GM10847 (cell line): ENCODE data around the gene SUSD6.

ENCODE experiments used
- POLR2A ChIP-seq: IDR thresholded peaks from 2 replicates; pipeline ENCODE4 v1.6.1; 2011; ENCODE audit not compliant: insufficient read length; ENCODE audit errors: extremely low read depth

Gene SUSD6

DNA sequence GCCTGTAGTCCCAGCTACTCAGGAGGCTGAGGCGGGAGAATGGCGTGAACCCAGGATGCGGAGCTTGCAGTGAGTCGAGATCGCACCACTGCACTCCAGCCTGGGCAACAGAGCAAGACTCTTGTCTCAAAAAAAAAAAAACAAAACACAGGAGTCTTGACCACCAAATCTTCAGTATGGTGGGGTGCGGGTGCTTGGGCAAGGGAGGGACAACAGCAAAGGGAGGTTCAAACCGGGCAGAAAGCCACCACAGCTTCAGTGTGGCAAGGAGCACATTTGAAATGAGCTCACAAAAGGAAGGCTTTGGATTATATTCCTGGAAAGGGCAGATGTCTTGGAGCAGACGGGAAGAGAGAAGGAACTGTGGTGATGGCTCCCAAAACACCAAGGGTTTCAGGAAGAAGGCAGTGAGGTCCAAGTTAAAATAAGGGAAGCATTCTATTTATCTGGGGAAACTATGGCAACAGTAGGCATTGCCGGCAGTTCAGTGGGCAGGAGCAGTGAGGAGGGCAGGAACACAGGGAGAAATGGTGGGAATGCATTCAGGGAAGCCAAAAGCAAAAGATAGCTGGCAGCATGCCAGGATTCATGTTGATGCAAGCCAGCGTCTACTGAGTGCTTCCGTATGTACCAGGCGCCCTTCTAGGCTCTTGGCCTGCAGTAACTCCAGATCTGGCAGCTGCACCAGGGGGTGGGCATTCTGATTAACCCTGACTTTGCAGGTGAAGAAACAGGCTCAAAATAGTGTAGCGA lies 104.5 kb downstream of the SUSD6 start:
- no peak for TF ChIP-seq POLR2A

DNA sequence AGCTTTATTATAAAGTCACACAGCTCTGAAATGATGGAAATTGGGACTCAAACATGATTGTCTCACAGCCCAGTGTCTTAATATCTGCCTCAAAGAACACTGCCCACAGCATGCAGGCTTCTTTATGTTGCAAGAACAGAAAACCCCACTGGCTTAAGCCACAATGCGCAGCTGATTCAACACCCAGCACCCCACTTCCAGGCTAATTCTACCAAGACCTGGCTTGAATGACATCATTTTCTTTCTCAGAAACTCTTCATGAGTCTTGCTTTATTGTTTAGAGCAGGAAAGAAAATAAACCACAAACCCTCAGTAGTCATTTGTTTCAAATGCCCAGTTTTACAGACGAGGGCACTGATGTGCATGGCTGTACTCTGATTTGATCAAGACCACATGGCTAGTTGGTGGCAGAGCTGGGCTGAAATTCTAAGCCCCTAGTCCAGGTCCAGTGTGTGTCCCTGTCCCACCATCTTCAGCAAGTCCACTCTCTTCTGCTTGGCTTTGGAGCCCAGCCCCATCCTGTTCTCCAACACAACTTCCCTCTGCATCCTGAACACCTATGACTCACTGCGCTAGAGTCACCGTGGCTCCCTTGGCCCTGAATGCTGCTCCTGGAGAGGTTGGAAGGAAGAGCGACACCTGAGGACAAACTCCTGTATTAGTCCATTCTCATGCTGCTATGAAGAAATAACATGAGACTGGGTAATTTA lies 105.2 kb downstream of the SUSD6 start:
- TF ChIP-seq POLR2A, result no peak

DNA sequence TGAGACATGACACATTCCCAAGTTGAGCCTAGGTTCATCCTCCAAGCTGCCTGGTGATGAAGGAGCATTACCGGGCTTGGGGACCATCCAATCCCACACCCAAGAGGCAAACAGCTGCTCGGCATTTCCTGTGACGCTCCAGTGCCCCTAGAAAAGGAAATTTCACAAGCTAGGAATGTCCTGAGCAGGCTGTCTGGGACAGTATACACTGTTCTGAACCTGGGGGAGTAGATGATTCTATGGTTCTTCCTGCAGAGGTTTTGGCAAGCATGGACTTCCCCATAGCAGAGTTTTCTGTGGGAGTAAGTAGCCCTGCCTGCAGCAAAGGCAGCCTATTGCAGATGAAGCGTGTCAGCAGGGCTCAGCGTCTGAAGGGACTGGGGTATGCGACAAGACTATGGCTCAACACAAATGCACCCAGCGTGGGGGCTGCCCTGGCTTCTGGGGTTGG lies 108.1 kb downstream of the SUSD6 start:
- no peak for TF ChIP-seq POLR2A

DNA sequence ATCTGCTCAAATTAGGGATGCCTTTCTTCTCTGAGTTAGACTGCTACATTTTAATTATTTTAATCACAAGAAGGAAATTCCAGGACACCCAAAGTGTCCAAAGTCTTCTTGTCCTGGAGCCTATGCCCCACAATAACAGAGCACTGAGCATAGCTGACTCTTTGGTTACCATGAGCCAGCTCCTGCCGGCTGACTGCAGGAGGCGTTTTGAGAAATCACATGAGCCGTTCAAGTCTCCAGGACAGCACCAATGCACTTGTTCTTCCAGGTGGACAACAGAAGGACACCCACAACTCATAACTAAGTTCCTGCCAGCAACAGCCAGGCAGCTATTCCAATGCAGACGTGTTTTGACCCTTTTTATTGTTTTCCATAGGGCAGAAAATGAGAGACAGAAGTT lies 109.5 kb downstream of the SUSD6 start:
- no peak for TF ChIP-seq POLR2A

DNA sequence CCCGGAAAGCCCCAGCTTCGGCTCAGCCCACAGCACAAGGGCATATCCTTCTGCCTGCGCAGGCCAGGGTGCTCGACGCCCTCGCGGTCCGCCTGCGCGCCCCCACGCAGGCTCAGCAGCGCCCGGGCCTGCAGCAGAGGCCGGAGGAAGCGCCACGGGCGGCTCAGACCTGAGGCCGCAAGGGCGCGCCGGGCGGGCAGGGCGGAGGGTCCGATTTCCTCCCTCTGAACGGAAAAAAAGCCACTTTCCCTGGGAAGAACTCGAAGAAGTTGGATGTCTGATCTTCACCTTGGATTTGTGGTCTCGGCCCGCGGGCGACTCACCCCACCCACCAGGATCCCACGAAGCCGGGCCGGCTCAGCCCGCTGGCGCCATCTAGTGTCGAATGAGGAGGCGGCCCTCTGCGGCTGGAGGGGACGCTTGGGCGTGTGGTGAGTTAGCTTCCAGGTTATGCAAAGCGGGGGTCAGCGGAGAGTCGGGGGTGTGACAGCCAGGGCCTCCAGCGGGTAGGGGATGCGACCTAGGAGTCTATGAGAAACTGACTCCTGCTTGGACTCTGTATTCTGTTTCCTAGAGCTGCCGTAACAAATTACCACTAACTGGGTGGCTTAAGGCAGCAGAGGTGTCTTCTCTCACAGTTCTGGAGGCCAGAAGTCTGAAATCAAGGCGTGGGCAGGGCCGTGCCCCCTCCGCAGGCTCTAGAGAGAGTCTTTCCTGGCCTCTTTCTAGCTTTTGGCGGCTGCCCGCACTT lies 115.5 kb downstream of the SUSD6 start:
- TF ChIP-seq POLR2A, result no peak

DNA sequence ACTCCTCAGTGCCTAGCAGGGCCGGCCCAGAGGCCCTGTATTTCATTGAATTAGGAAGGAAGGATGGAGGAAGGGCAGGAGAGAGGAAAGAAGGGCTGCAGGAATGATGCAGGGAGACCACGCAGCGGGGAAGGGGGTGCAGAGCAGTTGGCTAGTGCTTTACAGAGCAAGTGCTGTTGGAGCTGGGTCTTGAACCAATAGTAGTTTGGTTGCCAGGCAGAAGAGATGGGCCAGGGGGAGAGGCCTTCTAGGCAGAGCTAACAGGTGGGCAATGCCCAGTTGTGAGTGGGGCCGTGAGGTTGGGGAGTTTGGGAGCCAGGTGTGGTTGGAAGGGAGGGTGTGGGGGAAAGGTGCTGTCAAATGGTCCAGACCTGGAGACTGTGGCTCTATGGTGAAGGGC lies 116.5 kb downstream of the SUSD6 start:
- no peak for TF ChIP-seq POLR2A

DNA sequence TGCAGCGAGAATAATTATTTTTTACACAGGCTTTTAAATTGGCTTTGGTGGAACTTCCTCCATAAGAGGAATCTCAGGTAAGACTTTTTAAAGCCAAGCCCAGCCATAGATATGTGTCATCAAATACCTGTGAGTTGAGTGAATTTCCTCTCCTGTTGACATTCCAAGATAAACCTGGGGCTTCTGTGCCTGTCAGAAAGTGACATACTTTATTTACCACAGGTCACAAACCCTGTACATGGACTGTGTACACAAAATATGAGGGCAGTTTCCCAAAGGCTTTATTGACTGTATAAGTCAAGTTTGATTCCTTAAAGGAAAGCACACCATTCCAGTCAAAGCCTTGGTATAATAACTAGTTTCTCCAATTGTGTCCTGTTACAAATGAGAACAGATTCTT lies 129.7 kb downstream of the SUSD6 start:
- TF ChIP-seq POLR2A, result no peak

DNA sequence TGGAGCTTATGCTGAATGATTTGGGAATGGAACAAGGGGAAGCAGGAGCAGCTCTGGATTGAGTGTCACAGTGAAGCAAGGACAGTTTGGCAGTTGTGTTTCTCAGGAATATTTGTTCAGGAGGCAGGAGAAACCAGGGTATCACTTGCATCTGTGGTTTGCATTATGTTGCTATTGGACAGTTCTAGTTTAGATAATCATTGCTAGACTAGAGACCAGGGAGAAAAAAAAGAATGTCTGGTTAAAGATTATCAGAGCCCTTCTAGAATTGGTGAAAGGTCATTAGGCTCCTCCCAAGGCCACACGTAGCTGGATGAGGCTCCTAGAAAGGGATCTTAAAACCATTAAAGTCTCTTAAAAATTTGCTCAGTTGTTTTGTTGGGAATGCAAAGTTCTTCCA lies 138.6 kb downstream of the SUSD6 start:
- no peak for TF ChIP-seq POLR2A

DNA sequence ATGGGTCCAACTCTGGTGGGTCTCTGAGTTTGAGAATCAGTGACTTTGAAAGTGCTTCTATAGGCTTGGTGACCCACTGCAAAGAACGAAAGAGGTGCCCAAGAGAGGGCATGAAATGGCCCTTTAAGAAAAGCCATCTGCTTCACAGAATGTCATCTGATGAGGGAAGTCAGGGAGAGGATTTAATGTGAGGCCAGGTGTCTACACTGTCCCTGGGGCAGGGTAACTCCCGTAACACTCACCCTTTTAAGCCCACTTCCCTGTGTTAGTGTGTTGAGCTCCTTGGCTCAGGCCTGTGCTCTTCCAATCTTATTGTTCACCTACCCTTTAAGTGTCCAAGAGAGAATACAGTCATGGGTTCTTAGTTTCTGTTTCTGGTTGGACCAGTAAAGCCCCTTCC lies 139.1 kb downstream of the SUSD6 start:
- no peak for TF ChIP-seq POLR2A

DNA sequence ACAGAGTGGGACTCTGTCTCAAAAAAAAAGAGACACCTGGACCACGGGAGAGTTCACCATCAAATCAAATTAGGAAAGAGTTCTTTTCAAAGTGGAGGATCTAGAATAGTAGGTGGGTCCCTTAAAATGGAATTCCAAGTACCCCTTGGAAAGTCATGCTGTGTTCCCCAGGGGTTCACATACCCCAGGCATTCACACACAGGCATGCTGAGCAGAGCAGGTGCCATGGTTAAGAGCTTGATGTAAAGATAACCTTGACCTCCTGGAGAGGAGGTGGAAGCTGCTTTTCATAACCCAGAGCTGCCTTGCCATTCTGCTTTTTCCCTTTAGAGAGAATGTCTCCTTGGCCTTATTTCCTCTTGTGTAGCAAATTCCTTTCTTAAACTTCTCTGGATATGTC lies 141.4 kb downstream of the SUSD6 start:
- TF ChIP-seq POLR2A, result no peak

DNA sequence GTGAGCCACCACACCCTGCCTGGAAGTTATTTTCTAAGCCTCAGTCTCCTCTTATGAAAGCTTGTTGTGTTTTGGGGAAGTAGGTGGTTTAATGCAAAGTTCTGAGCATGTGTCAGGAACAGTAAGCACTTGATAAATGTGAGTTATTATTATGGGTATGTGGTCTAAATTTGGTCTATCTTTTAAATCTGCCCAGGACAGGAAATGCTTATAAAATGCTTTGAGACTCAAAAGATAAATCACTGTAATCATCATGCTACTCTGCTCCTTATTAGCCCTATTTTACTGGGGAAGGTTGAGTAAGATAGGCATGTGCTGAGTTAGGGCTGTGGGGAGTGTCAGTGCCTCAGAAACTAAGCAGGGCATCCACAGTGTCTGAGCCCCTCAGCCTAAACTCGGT lies 142.5 kb downstream of the SUSD6 start:
- no peak for TF ChIP-seq POLR2A

DNA sequence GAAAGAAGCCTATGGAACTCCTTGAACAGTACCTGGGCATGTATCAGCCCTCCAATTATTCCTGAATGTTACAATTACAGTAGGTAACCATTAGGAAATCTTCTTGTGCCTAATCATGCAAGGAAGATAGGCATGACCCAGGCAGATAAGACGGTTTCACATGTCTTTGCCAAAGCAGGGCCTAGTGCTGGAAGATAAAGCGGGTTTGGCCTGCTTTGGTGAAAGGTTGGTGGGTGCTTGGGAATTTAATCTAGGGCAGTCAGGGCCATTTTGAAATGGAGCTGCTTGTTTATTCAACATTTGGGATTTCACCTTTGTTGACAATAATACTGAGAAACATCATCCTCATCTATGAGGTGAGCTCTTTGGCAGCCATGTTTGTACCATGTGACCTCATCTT lies 143.1 kb downstream of the SUSD6 start:
- TF ChIP-seq POLR2A, result no peak

DNA sequence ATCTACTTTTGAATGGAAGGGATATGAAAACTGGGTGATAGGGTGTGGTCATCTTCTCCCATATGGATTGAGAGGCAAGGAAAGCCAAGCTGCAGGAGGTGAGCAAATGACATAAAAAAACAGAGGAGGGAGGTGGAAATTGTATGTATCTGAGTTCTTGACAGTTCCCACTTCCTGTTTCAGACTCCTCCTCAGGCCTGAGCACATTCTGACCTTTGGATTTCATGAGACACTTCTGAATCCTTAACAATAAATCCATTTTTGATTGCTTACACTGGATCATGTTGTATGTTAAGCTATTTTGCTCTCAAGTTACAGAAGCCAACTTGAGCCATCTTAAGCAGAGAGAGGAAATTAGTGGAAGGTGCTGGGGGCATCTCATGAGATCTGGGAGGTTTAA lies 143.9 kb downstream of the SUSD6 start:
- TF ChIP-seq POLR2A, result no peak

DNA sequence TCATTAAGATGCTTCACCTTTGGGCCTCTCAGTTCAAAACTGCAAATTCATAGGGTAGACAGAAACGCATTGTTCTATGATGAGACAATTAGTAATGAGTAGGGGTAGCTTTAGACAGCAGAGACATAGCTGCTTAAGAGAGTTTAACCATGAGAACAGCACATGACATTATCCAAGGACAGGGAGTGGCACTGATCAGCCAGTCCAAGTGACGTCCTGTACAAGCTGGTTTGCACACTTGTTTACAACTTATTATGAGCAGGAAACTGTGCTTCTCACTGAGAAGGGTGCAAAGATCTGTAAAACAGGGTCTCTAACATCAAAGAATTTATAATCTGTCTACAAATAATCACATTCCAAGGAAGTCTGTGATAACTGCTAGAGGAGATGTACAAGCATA lies 144.4 kb downstream of the SUSD6 start:
- TF ChIP-seq POLR2A, result no peak

DNA sequence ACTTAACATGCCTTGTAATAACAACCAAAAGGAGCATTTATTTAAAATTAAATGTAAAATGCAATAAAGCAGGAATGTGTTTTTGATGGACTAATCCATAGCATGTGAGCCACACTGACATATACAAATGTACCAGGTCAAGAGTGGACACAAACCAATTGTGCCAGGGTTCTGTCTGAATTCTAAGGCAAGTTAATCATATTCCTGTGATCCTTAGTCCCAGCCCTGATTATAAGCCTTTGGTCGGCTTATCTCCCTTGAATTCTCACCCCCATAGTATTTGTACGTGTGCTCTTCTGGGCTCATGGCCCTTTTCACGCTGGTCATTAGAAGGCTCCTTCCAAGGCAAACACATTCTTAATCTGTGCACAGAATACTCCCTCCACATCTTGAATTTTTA lies 144.9 kb downstream of the SUSD6 start:
- no peak for TF ChIP-seq POLR2A

DNA sequence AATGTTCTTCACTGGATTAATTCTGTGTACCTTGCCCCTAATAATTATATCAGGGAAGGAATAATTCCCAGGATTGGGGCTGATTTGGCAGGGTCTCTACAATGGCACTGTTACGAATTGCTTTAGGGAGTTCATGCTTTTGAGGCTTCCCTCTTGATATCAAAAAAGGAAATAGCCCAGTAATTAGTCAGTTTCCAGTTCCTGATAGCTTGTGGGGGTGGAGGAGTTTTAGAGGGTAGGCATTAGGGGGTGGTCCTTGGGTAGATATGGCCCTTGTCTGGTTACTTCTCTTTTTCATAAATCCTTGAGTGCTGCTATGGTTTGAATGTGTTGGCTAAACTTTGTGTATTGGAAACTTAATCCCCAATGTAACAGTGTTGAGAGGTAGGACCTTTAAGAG lies 149.4 kb downstream of the SUSD6 start:
- no peak for TF ChIP-seq POLR2A

DNA sequence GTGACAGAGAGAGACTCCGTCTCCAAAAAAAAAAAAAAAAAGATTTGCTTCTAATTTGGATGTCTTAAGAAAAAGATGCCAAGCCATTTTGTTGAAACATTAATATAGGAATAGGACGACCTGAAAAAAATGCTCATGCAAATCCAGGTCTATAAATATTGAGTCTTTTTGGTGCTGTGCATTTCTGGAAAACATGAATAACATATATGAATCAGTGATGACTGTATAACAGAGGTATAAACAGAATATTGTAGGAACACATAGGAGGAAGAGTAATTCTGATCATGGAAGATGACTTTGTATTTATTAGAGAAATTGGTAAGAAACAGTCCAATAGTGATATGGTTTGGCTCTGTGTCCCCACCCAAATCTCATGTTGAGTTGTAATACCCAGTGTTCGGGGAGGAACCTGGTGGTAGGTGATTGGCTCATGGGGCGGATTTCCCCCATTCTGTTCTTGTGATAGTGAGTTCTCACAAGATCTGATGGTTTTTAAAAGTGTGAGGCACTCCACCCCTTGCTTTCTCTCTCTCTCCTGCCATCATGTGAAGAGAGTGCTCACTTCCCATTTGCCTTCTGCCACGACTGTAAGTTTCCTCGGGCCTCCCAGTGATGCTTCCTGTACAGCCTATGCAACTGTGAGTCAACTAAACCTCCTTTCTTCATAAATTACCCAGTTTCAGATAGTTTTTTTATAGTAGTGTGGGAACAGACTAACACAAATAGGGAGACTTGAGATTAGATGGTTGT lies 152.5 kb downstream of the SUSD6 start:
- no peak for TF ChIP-seq POLR2A
